GM18907 (cell line): ENCODE data around the gene EDRF1.

Experiments
- ATAC-seq: cut with Tn5 transposase; IDR thresholded peaks from one replicate; pipeline ENCODE4 v1.9.1; 2021; ENCODE audit warnings: mild to moderate bottlenecking, moderate library complexity; ENCODE audit not compliant: unreplicated experiment

Gene EDRF1

GRCh38 chr10:125785791-125786190 is 66.3 kb downstream of the EDRF1 start:
- no peak for ATAC-seq

- ATAC-seq, result no peak
These were observed 68.9 kb downstream of the EDRF1 start for GRCh38 chr10:125788156-125789034.

- ATAC-seq, result no peak
These were observed 73.1 kb downstream of the EDRF1 start for GRCh38 chr10:125792342-125793300.

- no peak for ATAC-seq
These were observed 75.6 kb downstream of the EDRF1 start for GRCh38 chr10:125795128-125795527.

- ATAC-seq, result no peak
These were observed 76.2 kb downstream of the EDRF1 start for GRCh38 chr10:125795637-125796190.

- no peak for ATAC-seq
These were observed 77.9 kb downstream of the EDRF1 start for GRCh38 chr10:125797424-125797823.

- no peak for ATAC-seq
These were observed 78.6 kb downstream of the EDRF1 start for GRCh38 chr10:125797994-125798662.

- ATAC-seq, result no peak
These were observed 80.1 kb downstream of the EDRF1 start for GRCh38 chr10:125799451-125800182.

- no peak for ATAC-seq
These were observed 82.1 kb downstream of the EDRF1 start for GRCh38 chr10:125801574-125801973.

- ATAC-seq, result no peak
These were observed 82.6 kb downstream of the EDRF1 start for GRCh38 chr10:125802131-125802530.

GRCh38 chr10:125802739-125803138 is 83.2 kb downstream of the EDRF1 start:
- no peak for ATAC-seq

GRCh38 chr10:125808047-125808446 is 88.5 kb downstream of the EDRF1 start:
- no peak for ATAC-seq

GRCh38 chr10:125811251-125811650 is 91.7 kb downstream of the EDRF1 start:
- no peak for ATAC-seq

GRCh38 chr10:125812128-125812750 is 92.7 kb downstream of the EDRF1 start:
- ATAC-seq, result no peak
